Activated T-helper 17 cell treated with anti-CD3 and anti-CD28 coated beads, Interleukin-2, amount 50 U/mL, for 72 hours (primary cell): ENCODE measurements around the gene PHTF1. TPM values are rescaled to one million over a fixed set of nuclear protein-coding genes. Genes with fewer than 3 reads are reported as not detected.

Experiments used
- ATAC-seq: fragments of 150-1000 bp; cut with Tn5 transposase; replicated peaks from 2 replicates; pipeline ENCODE4 v1.10.0; 2021; ENCODE audit warnings: mild to moderate bottlenecking, moderate library complexity
- H3K27ac Mint-ChIP-seq: one replicate; pipeline ENCODE4 v1.8.0; 2022; ENCODE audit warnings: mixed read lengths
- H3K27me3 Mint-ChIP-seq: one replicate; pipeline ENCODE4 v1.8.0; 2022; ENCODE audit warnings: mixed read lengths
- H3K36me3 Mint-ChIP-seq: one replicate; pipeline ENCODE4 v1.8.0; 2022; ENCODE audit warnings: low read depth, mild to moderate bottlenecking, mixed read lengths
- H3K4me1 Mint-ChIP-seq: one replicate; pipeline ENCODE4 v1.8.0; 2022; ENCODE audit warnings: mixed read lengths
- H3K4me3 Mint-ChIP-seq: one replicate; pipeline ENCODE4 v1.8.0; 2022; ENCODE audit warnings: mild to moderate bottlenecking, mixed read lengths
- H3K9me3 Mint-ChIP-seq: one replicate; pipeline ENCODE4 v1.8.0; 2022; ENCODE audit warnings: mixed read lengths
- total RNA-seq, 2 donors: library from RNA; stranded (reverse); gene quantifications; one replicate each; pipeline ENCODE4 v1.2.3, GENCODE V29; 2022

Gene PHTF1
- total RNA-seq = 10 to 100 TPM; 19.5 to 24.8 TPM

GRCh38 chr1:113759333-113760101, at the start of gene PHTF1:
Gene PHTF1, minus strand, starts transcription at chr1:113759486. Its CDS starts 783 bp downstream, at chr1:113758703.
- Mint-ChIP-seq H3K27ac (peak within 1 kb of the TSS; percentile 96), H3K4me1 (peaks cover 17% of the 10 kb centered on the region), H3K9me3 (no peaks in the 10 kb centered on the region), H3K27me3 (no peaks in the 10 kb centered on the region), H3K36me3 (peaks cover 46% of the 10 kb centered on the region), H3K4me3 (peak within 1 kb of the TSS; percentile 95)
- ATAC-seq = peak; percentile 90

GRCh38 chr1:113808450-113809195, 49.3 kb upstream of the PHTF1 start:
- H3K27me3 Mint-ChIP-seq = no peaks in the 10 kb centered on the region
- H3K4me3 Mint-ChIP-seq = peak overlapping the region; percentile 87
- peaks cover 29% of the 10 kb centered on the region for H3K4me1 Mint-ChIP-seq
- H3K9me3 Mint-ChIP-seq = no peaks in the 10 kb centered on the region
- peak; percentile 24 for ATAC-seq
- H3K36me3 Mint-ChIP-seq = peaks cover 86% of the 10 kb centered on the region
- H3K27ac Mint-ChIP-seq = peak overlapping the region; percentile 75

GRCh38 chr1:113805639-113806038, 46.4 kb upstream of the PHTF1 start:
- H3K27me3 Mint-ChIP-seq = no peaks in the 10 kb centered on the region
- no peak for ATAC-seq
- H3K27ac Mint-ChIP-seq = no peak overlapping the region
- peaks cover 75% of the 10 kb centered on the region for H3K36me3 Mint-ChIP-seq
- H3K4me1 Mint-ChIP-seq = peaks cover 45% of the 10 kb centered on the region
- peak overlapping the region; percentile 48 for H3K4me3 Mint-ChIP-seq
- H3K9me3 Mint-ChIP-seq = no peaks in the 10 kb centered on the region

- H3K9me3 Mint-ChIP-seq = no peaks in the 10 kb centered on the region
- H3K4me3 Mint-ChIP-seq = peak overlapping the region; percentile 48
- peaks cover 42% of the 10 kb centered on the region for H3K4me1 Mint-ChIP-seq
- no peak overlapping the region for H3K27ac Mint-ChIP-seq
- no peak for ATAC-seq
- H3K36me3 Mint-ChIP-seq = peaks cover 72% of the 10 kb centered on the region
- H3K27me3 Mint-ChIP-seq = no peaks in the 10 kb centered on the region
These were observed 45.9 kb upstream of the PHTF1 start for GRCh38 chr1:113805256-113805531.

GRCh38 chr1:113804421-113805255, 45.4 kb upstream of the PHTF1 start:
- ATAC-seq = peak; percentile 45
- Mint-ChIP-seq H3K36me3 (peaks cover 66% of the 10 kb centered on the region), H3K4me1 (peaks cover 37% of the 10 kb centered on the region), H3K27me3 (no peaks in the 10 kb centered on the region), H3K27ac (no peak overlapping the region), H3K9me3 (no peaks in the 10 kb centered on the region), H3K4me3 (peak overlapping the region; percentile 48)

- Mint-ChIP-seq H3K4me1 (peaks cover 44% of the 10 kb centered on the region), H3K9me3 (no peaks in the 10 kb centered on the region), H3K4me3 (peak overlapping the region; percentile 45), H3K27me3 (no peaks in the 10 kb centered on the region), H3K27ac (peak overlapping the region; percentile 82), H3K36me3 (peaks cover 55% of the 10 kb centered on the region)
- peak; percentile 89 for ATAC-seq
These were observed 43.2 kb upstream of the PHTF1 start for GRCh38 chr1:113802367-113803007.

GRCh38 chr1:113800487-113800886, 41.2 kb upstream of the PHTF1 start:
- H3K4me3 Mint-ChIP-seq = peak overlapping the region; percentile 45
- ATAC-seq = peak; percentile 30
- peaks cover 55% of the 10 kb centered on the region for H3K36me3 Mint-ChIP-seq
- peaks cover 48% of the 10 kb centered on the region for H3K4me1 Mint-ChIP-seq
- no peaks in the 10 kb centered on the region for H3K27me3 Mint-ChIP-seq
- no peak overlapping the region for H3K27ac Mint-ChIP-seq
- H3K9me3 Mint-ChIP-seq = no peaks in the 10 kb centered on the region

- Mint-ChIP-seq H3K36me3 (peaks cover 64% of the 10 kb centered on the region), H3K4me3 (peak overlapping the region; percentile 3), H3K27me3 (no peaks in the 10 kb centered on the region), H3K4me1 (peaks cover 49% of the 10 kb centered on the region), H3K9me3 (no peaks in the 10 kb centered on the region), H3K27ac (no peak overlapping the region)
- no peak for ATAC-seq
These were observed 38.2 kb upstream of the PHTF1 start for GRCh38 chr1:113797472-113797871.

GRCh38 chr1:113793878-113794834, 34.9 kb upstream of the PHTF1 start:
- no peak overlapping the region for H3K27ac Mint-ChIP-seq
- no peaks in the 10 kb centered on the region for H3K27me3 Mint-ChIP-seq
- peaks cover 65% of the 10 kb centered on the region for H3K4me1 Mint-ChIP-seq
- H3K9me3 Mint-ChIP-seq = no peaks in the 10 kb centered on the region
- no peak overlapping the region for H3K4me3 Mint-ChIP-seq
- H3K36me3 Mint-ChIP-seq = peaks cover 82% of the 10 kb centered on the region
- no peak for ATAC-seq

- H3K4me3 Mint-ChIP-seq = peak overlapping the region; percentile 19
- H3K27ac Mint-ChIP-seq = no peak overlapping the region
- H3K9me3 Mint-ChIP-seq = no peaks in the 10 kb centered on the region
- H3K36me3 Mint-ChIP-seq = peaks cover 84% of the 10 kb centered on the region
- ATAC-seq = peak; percentile 21
- peaks cover 61% of the 10 kb centered on the region for H3K4me1 Mint-ChIP-seq
- H3K27me3 Mint-ChIP-seq = no peaks in the 10 kb centered on the region
These were observed 33.7 kb upstream of the PHTF1 start for GRCh38 chr1:113792986-113793385.

GRCh38 chr1:113792471-113792870, 33.2 kb upstream of the PHTF1 start:
- Mint-ChIP-seq H3K9me3 (no peaks in the 10 kb centered on the region), H3K4me1 (peaks cover 61% of the 10 kb centered on the region), H3K4me3 (peak overlapping the region; percentile 28), H3K36me3 (peaks cover 84% of the 10 kb centered on the region), H3K27ac (peak overlapping the region; percentile 61), H3K27me3 (no peaks in the 10 kb centered on the region)
- peak; percentile 61 for ATAC-seq

- Mint-ChIP-seq H3K36me3 (peaks cover 58% of the 10 kb centered on the region), H3K27me3 (no peaks in the 10 kb centered on the region), H3K4me3 (no peak overlapping the region), H3K9me3 (no peaks in the 10 kb centered on the region), H3K4me1 (peaks cover 72% of the 10 kb centered on the region), H3K27ac (no peak overlapping the region)
- ATAC-seq = no peak
These were observed 29.5 kb upstream of the PHTF1 start for GRCh38 chr1:113788802-113789201.

GRCh38 chr1:113787663-113788062, 28.4 kb upstream of the PHTF1 start:
- Mint-ChIP-seq H3K27ac (peak overlapping the region; percentile 82), H3K4me3 (peak overlapping the region; percentile 53), H3K9me3 (no peaks in the 10 kb centered on the region), H3K4me1 (peaks cover 69% of the 10 kb centered on the region), H3K36me3 (peaks cover 50% of the 10 kb centered on the region), H3K27me3 (no peaks in the 10 kb centered on the region)
- peak; percentile 15 for ATAC-seq
